ENCODE measurements around the gene IGLL5.
A peak's percentile ranks its signal among the peaks of the same experiment; 100 is the strongest.

Gene IGLL5

GRCh38 chr22:22865311-22866072, 22.1 kb upstream of the IGLL5 start:
- no peak for DNase-seq

- DNase-seq: no peak
Observed at GRCh38 chr22:22866381-22867111, 21.1 kb upstream of the IGLL5 start.

GRCh38 chr22:22867996-22868715, 19.5 kb upstream of the IGLL5 start:
- no peak for DNase-seq

- no peak for DNase-seq
Observed at GRCh38 chr22:22870577-22871404, 16.8 kb upstream of the IGLL5 start.

GRCh38 chr22:22871536-22872278, 15.9 kb upstream of the IGLL5 start:
- no peak for DNase-seq

- no peak for DNase-seq
Observed at GRCh38 chr22:22872722-22873708, 14.6 kb upstream of the IGLL5 start.

- peak; percentile 73 to 78 for DNase-seq
Observed at GRCh38 chr22:22877523-22878210, 9.9 kb upstream of the IGLL5 start.

GRCh38 chr22:22878211-22878570, 9.4 kb upstream of the IGLL5 start:
- no peak for DNase-seq

GRCh38 chr22:22878801-22879674, 8.6 kb upstream of the IGLL5 start:
- DNase-seq: no peak

GRCh38 chr22:22879675-22880155, 7.9 kb upstream of the IGLL5 start:
- DNase-seq: no peak

GRCh38 chr22:22880645-22881044, 7.0 kb upstream of the IGLL5 start:
- DNase-seq: no peak

GRCh38 chr22:22881116-22882000, 6.3 kb upstream of the IGLL5 start:
- DNase-seq: no peak

GRCh38 chr22:22882033-22882717, 5.4 kb upstream of the IGLL5 start:
- no peak for DNase-seq

- DNase-seq: no peak
Observed at GRCh38 chr22:22883090-22883727, 4.4 kb upstream of the IGLL5 start.

GRCh38 chr22:22884010-22884887, 3.4 kb upstream of the IGLL5 start:
- DNase-seq: peak; percentile 49 to 58

Data from stimulated activated CD4-positive, alpha-beta T cell treated with anti-CD3 and anti-CD28 coated beads, Interleukin-2, amount 100 ng/mL, for 48 hours (primary cell).